WERI-Rb-1 (cell line): ENCODE results near the gene CD6.

Experiments
- DNase-seq: peaks from one replicate; pipeline ENCODE4 v3.0.0-alpha.2; 2020
- H3K27ac ChIP-seq: fragments of 250-450 bp; sonication (Bioruptor Pico); 2 replicates; pipeline ENCODE4 v1.5.1; 2020; ENCODE audit warnings: mild to moderate bottlenecking, moderate library complexity
- H3K27me3 ChIP-seq: fragments of 250-450 bp; sonication (Bioruptor Pico); 2 replicates; pipeline ENCODE4 v1.5.1; 2021; ENCODE audit warnings: mild to moderate bottlenecking, low read depth, moderate library complexity; ENCODE audit not compliant: insufficient read depth, severe bottlenecking
- H3K36me3 ChIP-seq: fragments of 250-450 bp; sonication (Bioruptor Pico); 2 replicates; pipeline ENCODE4 v1.5.1; 2020; ENCODE audit warnings: mild to moderate bottlenecking, moderate library complexity
- H3K4me3 ChIP-seq: 2 replicates; pipeline ENCODE4 v1.5.1; 2011; ENCODE audit warnings: low read depth, mild to moderate bottlenecking, control low read depth, low read length
- H3K9me3 ChIP-seq: fragments of 250-450 bp; sonication (Bioruptor Pico); 2 replicates; pipeline ENCODE4 v1.5.1; 2021; ENCODE audit warnings: mild to moderate bottlenecking, moderate library complexity; ENCODE audit not compliant: severe bottlenecking
- CTCF ChIP-seq: IDR thresholded peaks from 2 replicates; pipeline ENCODE4 v1.5.1; 2011; ENCODE audit warnings: low read depth, mild to moderate bottlenecking, control low read depth, inconsistent platforms, low read length

CD6 gene

GRCh38 chr11:61007383-61007955 is 36.0 kb downstream of the CD6 start:
- Histone ChIP-seq H3K27me3 (peaks cover 56% of the 10 kb centered on the region), H3K4me3 (peak overlapping the region; percentile 32), H3K9me3 (no peaks in the 10 kb centered on the region), H3K36me3 (no peaks in the 10 kb centered on the region), H3K27ac (no peak overlapping the region)
- DNase-seq = no peak
- no peak for TF ChIP-seq CTCF

- Histone ChIP-seq H3K36me3 (no peaks in the 10 kb centered on the region), H3K4me3 (peak overlapping the region; percentile 32), H3K9me3 (no peaks in the 10 kb centered on the region), H3K27me3 (peaks cover 64% of the 10 kb centered on the region), H3K27ac (no peak overlapping the region)
- TF ChIP-seq CTCF = 0 out of 2 replicates have a peak, but pooled peaks have one; percentile 36
- DNase-seq = no peak
These were observed 36.7 kb downstream of the CD6 start for GRCh38 chr11:61007956-61008896.

GRCh38 chr11:61008971-61009370 is 37.5 kb downstream of the CD6 start:
- no peak overlapping the region for H3K4me3 ChIP-seq
- peaks cover 71% of the 10 kb centered on the region for H3K27me3 ChIP-seq
- no peak for DNase-seq
- no peaks in the 10 kb centered on the region for H3K36me3 ChIP-seq
- TF ChIP-seq CTCF = no peak
- no peak overlapping the region for H3K27ac ChIP-seq
- H3K9me3 ChIP-seq = no peaks in the 10 kb centered on the region

- no peaks in the 10 kb centered on the region for H3K36me3 ChIP-seq
- H3K4me3 ChIP-seq = no peak overlapping the region
- peak; percentile 34; the same call in 1 of the 2 replicates for TF ChIP-seq CTCF
- no peak overlapping the region for H3K27ac ChIP-seq
- no peak for DNase-seq
- peaks cover 76% of the 10 kb centered on the region for H3K27me3 ChIP-seq
- H3K9me3 ChIP-seq = no peaks in the 10 kb centered on the region
These were observed 38.2 kb downstream of the CD6 start for GRCh38 chr11:61009392-61010275.

GRCh38 chr11:61010466-61011228 is 39.2 kb downstream of the CD6 start:
- no peak overlapping the region for H3K27ac ChIP-seq
- no peaks in the 10 kb centered on the region for H3K9me3 ChIP-seq
- no peak overlapping the region for H3K4me3 ChIP-seq
- no peak for TF ChIP-seq CTCF
- DNase-seq = peak; percentile 70
- H3K27me3 ChIP-seq = peaks cover 78% of the 10 kb centered on the region
- H3K36me3 ChIP-seq = no peaks in the 10 kb centered on the region
